Liver (tissue), 9 donors: Measurements from ENCODE around the gene FRAS1. TPM values are rescaled to one million over a fixed set of nuclear protein-coding genes. Genes with fewer than 3 reads are reported as not detected.

Source experiments
- DNase-seq: peaks from one replicate; pipeline ENCODE4 v3.0.0-alpha.2; 2017; ENCODE audit warnings: low spot score
- H3K27ac ChIP-seq, 2 donors: one replicate each; pipeline ENCODE4 v1.7.0; 2013; ENCODE audit warnings: inconsistent platforms in 2 of 2, low read length in 2 of 2, control low read depth in 1 of 2, low read depth in 1 of 2, mild to moderate bottlenecking in 1 of 2
- H3K27me3 ChIP-seq, 4 donors: one replicate each; pipeline versions ENCODE4 v1.6.1 to v1.7.0; 2013; ENCODE audit warnings: low read length in 3 of 4, inconsistent platforms in 1 of 4, mild to moderate bottlenecking in 1 of 4, moderate library complexity in 1 of 4; ENCODE audit not compliant: control insufficient read depth in 4 of 4, insufficient read depth in 4 of 4
- H3K36me3 ChIP-seq, 4 donors: one replicate each; pipeline versions ENCODE4 v1.6.1 to v1.7.0; 2013; ENCODE audit warnings: low read length in 3 of 4, mild to moderate bottlenecking in 3 of 4, low read depth in 1 of 4, moderate library complexity in 1 of 4; ENCODE audit not compliant: control insufficient read depth in 4 of 4, insufficient read depth in 3 of 4
- H3K4me1 ChIP-seq, 4 donors: one replicate each; pipeline versions ENCODE4 v1.6.1 to v1.7.0; 2013; ENCODE audit warnings: low read length in 3 of 4, mild to moderate bottlenecking in 3 of 4, moderate library complexity in 1 of 4; ENCODE audit not compliant: control insufficient read depth in 4 of 4, insufficient read depth in 4 of 4
- H3K4me3 ChIP-seq, 3 donors: one replicate each; pipeline versions ENCODE4 v1.6.1 to v1.7.0; 2013; ENCODE audit warnings: low read length in 3 of 3, control low read depth in 1 of 3, low read depth in 1 of 3, mild to moderate bottlenecking in 1 of 3
- H3K9ac ChIP-seq, 2 donors: one replicate each; pipeline ENCODE4 v1.7.0; 2013; ENCODE audit warnings: low read length in 2 of 2, mild to moderate bottlenecking in 2 of 2, moderate library complexity in 2 of 2, control low read depth in 1 of 2, low read depth in 1 of 2
- H3K9me3 ChIP-seq, 4 donors: one replicate each; pipeline versions ENCODE4 v1.6.1 to v1.7.0; 2013; ENCODE audit warnings: low read length in 3 of 4; ENCODE audit not compliant: control insufficient read depth in 4 of 4
- EGR1 ChIP-seq, 2 donors: IDR thresholded peaks; 2 replicates each; pipeline ENCODE4 v1.6.1; 2016 to 2018; ENCODE audit warnings: antibody characterized with exemption in 2 of 2, low read depth in 2 of 2
- FOXA1 ChIP-seq: IDR thresholded peaks from 2 replicates; pipeline ENCODE4 v1.6.1; 2016; ENCODE audit warnings: antibody characterized with exemption
- GABPA ChIP-seq, 2 donors: IDR thresholded peaks in 1 of 2; conservative IDR thresholded peaks in 1 of 2; 2 replicates each; pipeline ENCODE4 v1.6.1; 2016; ENCODE audit warnings: antibody characterized with exemption in 2 of 2, mild to moderate bottlenecking in 1 of 2, moderate library complexity in 1 of 2
- HNF4A ChIP-seq, 2 donors: conservative IDR thresholded peaks; 2 replicates each; pipeline ENCODE4 v1.6.1; 2016; ENCODE audit warnings: antibody characterized with exemption in 2 of 2, mild to moderate bottlenecking in 2 of 2
- HNF4G ChIP-seq: IDR thresholded peaks from 2 replicates; pipeline ENCODE4 v1.6.1; 2016; ENCODE audit warnings: antibody characterized with exemption
- JUND ChIP-seq, 2 donors: IDR thresholded peaks; 2 replicates each; pipeline ENCODE4 v1.6.1; 2016; ENCODE audit warnings: antibody characterized with exemption in 2 of 2
- NR2F2 ChIP-seq: IDR thresholded peaks from 2 replicates; pipeline ENCODE4 v1.6.1; 2016; ENCODE audit warnings: antibody characterized with exemption
- RAD21 ChIP-seq, 2 donors: IDR thresholded peaks; 2 replicates each; pipeline ENCODE4 v1.6.1; 2016; ENCODE audit warnings: antibody characterized with exemption in 2 of 2, mild to moderate bottlenecking in 2 of 2
- RXRA ChIP-seq, 2 donors: IDR thresholded peaks; 2 replicates each; pipeline ENCODE4 v1.6.1; 2017 to 2018; ENCODE audit warnings: antibody characterized with exemption in 2 of 2, mild to moderate bottlenecking in 1 of 2
- TAF1 ChIP-seq: conservative IDR thresholded peaks from 2 replicates; pipeline ENCODE4 v1.6.1; 2016; ENCODE audit warnings: antibody characterized with exemption, mild to moderate bottlenecking
- YY1 ChIP-seq: IDR thresholded peaks from 2 replicates; pipeline ENCODE4 v1.6.1; 2016; ENCODE audit warnings: antibody characterized with exemption, mild to moderate bottlenecking
- WGBS: extraction: QIAGEN DNeasy Blood & Tissue Kit; methylation state at CpG from one replicate; pipeline ENCODE4 v1.1.7; 2013; 5-methylcytosine and 5-hydroxymethylcytosine counted together
- polyA plus RNA-seq, 2 donors: library from polyadenylated mRNA; stranded (reverse) in 1 of 2; unstranded in 1 of 2; fragments of 200-250 nt in 1 of 2; fragments of >200 nt in 1 of 2; fragmentation: Nextera tagmentation in 1 of 2; extraction: Ambion mirVana in 1 of 2; gene quantifications; one replicate each; pipeline versions ENCODE4 v1.2.1 to v1.2.3, GENCODE V29; 2013 to 2015
- total RNA-seq, 2 donors: library from RNA; depleted of rRNA; stranded (reverse); fragments of >200 nt; gene quantifications; one replicate each; pipeline ENCODE4 v1.2.3, GENCODE V29; 2014
- TF ChIP-seq, protein P1 (sequence below): IDR thresholded peaks from 2 replicates; pipeline ENCODE4 v1.6.1; 2016; ENCODE audit warnings: antibody characterized with exemption
- TF ChIP-seq, protein P2 (sequence below): fragments of 150-350 bp; IDR thresholded peaks from 2 replicates; pipeline ENCODE4 v1.5.1; 2017; ENCODE audit warnings: improper control_type of control experiment, low read depth, low read length; ENCODE audit not compliant: missing input control
- TF ChIP-seq, protein P3 (sequence below): IDR thresholded peaks from 2 replicates; pipeline ENCODE4 v1.6.1; 2016; ENCODE audit warnings: antibody characterized with exemption
- TF ChIP-seq, protein P4 (sequence below): IDR thresholded peaks from 2 replicates; pipeline ENCODE4 v1.6.1; 2016; ENCODE audit warnings: antibody characterized with exemption, mild to moderate bottlenecking
- donor health status: healthy.
- donor health status: healthy.
- donor health status: healthy.
- donor health status: healthy.
- donor health status: healthy.

The FRAS1 gene
- total and polyA plus RNA-seq, 4 donors: 0.08 to 6.0 (median 1.1) TPM

DNA sequence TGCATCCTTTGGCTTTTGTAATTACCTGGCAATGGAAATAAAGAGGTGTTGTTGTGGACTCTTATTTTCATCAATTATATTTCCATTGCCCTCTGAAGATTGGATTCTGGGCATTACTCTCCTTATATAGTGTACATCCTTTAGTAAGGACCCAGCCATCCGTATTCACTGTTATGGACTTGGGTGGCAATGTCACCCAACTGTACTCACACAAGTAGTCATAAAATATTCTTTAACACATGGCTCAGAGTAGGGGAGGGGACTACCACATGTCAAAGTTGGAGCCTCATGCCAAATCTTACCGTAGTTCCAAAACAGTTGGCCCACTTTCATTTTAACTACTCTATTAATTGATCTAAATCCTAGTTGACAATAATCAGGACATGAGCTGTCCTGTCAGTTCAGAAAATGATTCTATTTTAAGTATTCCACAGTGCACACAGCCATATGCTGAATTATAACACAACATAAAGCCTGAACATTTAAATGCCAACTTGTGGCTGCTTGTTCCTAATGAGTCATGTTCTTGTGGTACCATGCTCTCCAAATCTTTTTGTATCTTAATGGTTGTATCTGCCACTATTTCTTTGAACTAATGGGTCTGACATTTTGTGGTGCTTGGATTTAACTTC is 4.9 kb downstream of the FRAS1 start:
- Histone ChIP-seq H3K9me3 (no peaks in the 10 kb centered on the region), H3K36me3 (no peaks in the 10 kb centered on the region), H3K4me1 (peaks cover 6 to 23% (median 19%) of the 10 kb centered on the region in 4 donors), H3K9ac (no peak overlapping the region), H3K27me3 (peaks cover 0 to 5% (median 3%) of the 10 kb centered on the region in 4 donors), H3K4me3 (no peak overlapping the region), H3K27ac (no peak overlapping the region)
- no peak for TF ChIP-seq NR2F2
- no peak for TF ChIP-seq YY1
- no peak for TF ChIP-seq FOXA1
- no peak for TF ChIP-seq TAF1
- TF ChIP-seq RXRA (IDR thresholded peaks at IDR 0.05): no peak
- TF ChIP-seq JUND (IDR thresholded peaks at IDR 0.05): no peak
- TF ChIP-seq, protein P1, sequence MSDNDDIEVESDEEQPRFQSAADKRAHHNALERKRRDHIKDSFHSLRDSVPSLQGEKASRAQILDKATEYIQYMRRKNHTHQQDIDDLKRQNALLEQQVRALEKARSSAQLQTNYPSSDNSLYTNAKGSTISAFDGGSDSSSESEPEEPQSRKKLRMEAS: no peak
- no peak for TF ChIP-seq HNF4G
- TF ChIP-seq, protein P2, sequence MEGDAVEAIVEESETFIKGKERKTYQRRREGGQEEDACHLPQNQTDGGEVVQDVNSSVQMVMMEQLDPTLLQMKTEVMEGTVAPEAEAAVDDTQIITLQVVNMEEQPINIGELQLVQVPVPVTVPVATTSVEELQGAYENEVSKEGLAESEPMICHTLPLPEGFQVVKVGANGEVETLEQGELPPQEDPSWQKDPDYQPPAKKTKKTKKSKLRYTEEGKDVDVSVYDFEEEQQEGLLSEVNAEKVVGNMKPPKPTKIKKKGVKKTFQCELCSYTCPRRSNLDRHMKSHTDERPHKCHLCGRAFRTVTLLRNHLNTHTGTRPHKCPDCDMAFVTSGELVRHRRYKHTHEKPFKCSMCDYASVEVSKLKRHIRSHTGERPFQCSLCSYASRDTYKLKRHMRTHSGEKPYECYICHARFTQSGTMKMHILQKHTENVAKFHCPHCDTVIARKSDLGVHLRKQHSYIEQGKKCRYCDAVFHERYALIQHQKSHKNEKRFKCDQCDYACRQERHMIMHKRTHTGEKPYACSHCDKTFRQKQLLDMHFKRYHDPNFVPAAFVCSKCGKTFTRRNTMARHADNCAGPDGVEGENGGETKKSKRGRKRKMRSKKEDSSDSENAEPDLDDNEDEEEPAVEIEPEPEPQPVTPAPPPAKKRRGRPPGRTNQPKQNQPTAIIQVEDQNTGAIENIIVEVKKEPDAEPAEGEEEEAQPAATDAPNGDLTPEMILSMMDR: no peak
- TF ChIP-seq GABPA (IDR thresholded peaks at IDR 0.05 in 1 of 2, conservative IDR thresholded peaks at IDR 0.05 in 1 of 2): no peak
- no peak for TF ChIP-seq EGR1 (IDR thresholded peaks at IDR 0.05; ENCODE audit: low read depth in 2 of 2)
- TF ChIP-seq, protein P3, sequence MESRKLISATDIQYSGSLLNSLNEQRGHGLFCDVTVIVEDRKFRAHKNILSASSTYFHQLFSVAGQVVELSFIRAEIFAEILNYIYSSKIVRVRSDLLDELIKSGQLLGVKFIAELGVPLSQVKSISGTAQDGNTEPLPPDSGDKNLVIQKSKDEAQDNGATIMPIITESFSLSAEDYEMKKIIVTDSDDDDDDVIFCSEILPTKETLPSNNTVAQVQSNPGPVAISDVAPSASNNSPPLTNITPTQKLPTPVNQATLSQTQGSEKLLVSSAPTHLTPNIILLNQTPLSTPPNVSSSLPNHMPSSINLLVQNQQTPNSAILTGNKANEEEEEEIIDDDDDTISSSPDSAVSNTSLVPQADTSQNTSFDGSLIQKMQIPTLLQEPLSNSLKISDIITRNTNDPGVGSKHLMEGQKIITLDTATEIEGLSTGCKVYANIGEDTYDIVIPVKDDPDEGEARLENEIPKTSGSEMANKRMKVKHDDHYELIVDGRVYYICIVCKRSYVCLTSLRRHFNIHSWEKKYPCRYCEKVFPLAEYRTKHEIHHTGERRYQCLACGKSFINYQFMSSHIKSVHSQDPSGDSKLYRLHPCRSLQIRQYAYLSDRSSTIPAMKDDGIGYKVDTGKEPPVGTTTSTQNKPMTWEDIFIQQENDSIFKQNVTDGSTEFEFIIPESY: no peak
- no peak for TF ChIP-seq HNF4A (conservative IDR thresholded peaks at IDR 0.05)
- TF ChIP-seq, protein P4, sequence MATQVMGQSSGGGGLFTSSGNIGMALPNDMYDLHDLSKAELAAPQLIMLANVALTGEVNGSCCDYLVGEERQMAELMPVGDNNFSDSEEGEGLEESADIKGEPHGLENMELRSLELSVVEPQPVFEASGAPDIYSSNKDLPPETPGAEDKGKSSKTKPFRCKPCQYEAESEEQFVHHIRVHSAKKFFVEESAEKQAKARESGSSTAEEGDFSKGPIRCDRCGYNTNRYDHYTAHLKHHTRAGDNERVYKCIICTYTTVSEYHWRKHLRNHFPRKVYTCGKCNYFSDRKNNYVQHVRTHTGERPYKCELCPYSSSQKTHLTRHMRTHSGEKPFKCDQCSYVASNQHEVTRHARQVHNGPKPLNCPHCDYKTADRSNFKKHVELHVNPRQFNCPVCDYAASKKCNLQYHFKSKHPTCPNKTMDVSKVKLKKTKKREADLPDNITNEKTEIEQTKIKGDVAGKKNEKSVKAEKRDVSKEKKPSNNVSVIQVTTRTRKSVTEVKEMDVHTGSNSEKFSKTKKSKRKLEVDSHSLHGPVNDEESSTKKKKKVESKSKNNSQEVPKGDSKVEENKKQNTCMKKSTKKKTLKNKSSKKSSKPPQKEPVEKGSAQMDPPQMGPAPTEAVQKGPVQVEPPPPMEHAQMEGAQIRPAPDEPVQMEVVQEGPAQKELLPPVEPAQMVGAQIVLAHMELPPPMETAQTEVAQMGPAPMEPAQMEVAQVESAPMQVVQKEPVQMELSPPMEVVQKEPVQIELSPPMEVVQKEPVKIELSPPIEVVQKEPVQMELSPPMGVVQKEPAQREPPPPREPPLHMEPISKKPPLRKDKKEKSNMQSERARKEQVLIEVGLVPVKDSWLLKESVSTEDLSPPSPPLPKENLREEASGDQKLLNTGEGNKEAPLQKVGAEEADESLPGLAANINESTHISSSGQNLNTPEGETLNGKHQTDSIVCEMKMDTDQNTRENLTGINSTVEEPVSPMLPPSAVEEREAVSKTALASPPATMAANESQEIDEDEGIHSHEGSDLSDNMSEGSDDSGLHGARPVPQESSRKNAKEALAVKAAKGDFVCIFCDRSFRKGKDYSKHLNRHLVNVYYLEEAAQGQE: no peak
- TF ChIP-seq RAD21 (IDR thresholded peaks at IDR 0.05): no peak
- DNase-seq: no peak
- WGBS: 85% methylated on average over 2 of the region's 2 CpGs
